GM19193 (cell line): ENCODE data around the gene ZYG11A.

Source experiments
- POLR2A ChIP-seq: IDR thresholded peaks from 4 replicates; pipeline ENCODE4 v1.6.1; 2011; ENCODE audit not compliant: insufficient read depth, insufficient read length; ENCODE audit errors: extremely low read depth

The ZYG11A gene

GRCh38 chr1:52842643-52843310 lies at the start of gene ZYG11A:
Gene ZYG11A, plus strand, starts transcription at chr1:52842760. Its CDS starts 124 bp downstream, at chr1:52842884.
- TF ChIP-seq POLR2A = peak; percentile 66

DNA sequence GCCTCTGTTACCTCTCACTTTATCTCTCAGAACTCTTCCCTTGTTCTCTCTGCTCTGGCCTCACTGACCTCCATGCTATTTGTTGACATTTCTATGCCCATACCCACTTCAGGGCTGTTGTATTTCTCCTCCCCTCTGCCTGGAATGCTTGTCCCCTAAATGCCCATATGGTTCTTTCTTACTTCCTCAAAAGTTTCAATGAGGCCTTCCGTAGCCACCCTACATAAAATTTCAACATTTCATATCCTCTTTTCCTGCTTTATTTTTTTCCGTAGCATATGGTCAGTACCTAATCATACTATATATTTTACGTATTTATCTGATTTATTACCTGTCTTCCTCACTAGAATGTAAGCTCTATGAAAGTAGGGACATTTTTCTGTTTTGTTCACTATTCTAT lies 47.1 kb upstream of the ZYG11A start:
- no peak for TF ChIP-seq POLR2A

DNA sequence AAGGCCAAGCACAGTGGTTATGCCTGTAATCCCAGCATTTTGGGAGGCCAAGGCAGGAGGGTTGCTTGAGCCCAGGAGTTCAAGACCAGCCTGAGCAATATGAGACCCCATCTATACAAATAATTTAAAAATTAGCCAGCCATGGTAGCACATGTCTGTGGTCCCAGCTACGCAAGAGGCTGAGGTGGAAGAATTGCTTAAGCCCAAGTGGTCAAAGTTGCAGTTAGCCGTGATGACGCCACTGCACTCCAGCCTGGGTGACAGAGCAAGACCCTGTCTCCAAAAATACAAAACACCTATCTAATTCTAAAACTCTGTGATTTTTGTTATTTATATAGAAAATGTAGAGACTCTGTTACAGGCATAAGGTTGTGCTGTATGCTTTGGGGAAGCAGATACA lies 44.2 kb upstream of the ZYG11A start:
- TF ChIP-seq POLR2A = no peak

- no peak for TF ChIP-seq POLR2A
Observed at GRCh38 chr1:52801011-52801410, 41.5 kb upstream of the ZYG11A start.

- no peak for TF ChIP-seq POLR2A
Observed at GRCh38 chr1:52814465-52814864, 28.1 kb upstream of the ZYG11A start.

DNA sequence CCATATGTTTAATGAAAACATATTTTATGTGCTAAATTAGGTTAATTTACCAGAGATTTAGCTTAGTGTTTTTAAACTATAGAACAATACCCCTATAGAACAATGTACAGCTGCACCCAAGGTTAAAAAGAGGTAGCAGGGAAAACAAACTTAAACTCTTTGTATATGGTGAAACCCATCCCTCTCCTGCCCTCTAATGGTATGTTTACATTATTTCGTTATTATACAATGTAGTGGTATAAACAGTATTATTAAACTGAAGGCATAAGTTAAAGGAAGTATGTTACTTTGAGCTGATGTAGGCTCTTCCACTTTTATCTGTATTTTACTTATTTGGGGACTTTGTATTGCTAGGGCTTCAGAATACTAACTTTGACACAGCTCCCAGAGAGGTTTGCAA lies 16.7 kb upstream of the ZYG11A start:
- TF ChIP-seq POLR2A = no peak

GRCh38 chr1:52834798-52835197 lies 7.8 kb upstream of the ZYG11A start:
- no peak for TF ChIP-seq POLR2A

DNA sequence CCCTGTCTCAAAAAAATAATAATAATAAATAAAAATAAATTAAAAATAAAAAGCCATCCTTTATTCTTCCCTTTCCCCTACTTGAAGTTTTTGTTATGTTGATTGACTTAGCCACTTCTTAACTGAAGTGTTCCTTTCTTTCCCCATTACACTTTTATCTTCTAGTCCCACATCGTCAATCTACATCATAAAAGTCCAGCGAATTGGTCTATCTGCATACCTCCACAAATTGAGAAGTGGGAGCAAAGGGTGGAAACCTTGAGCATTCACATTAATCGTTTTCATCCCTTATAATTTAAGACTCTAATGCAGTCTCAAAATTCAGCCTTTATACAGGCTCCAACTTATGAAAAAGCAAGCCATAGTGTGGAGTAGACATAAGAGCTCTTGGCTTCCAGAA lies 6.5 kb upstream of the ZYG11A start:
- TF ChIP-seq POLR2A = no peak

- TF ChIP-seq POLR2A = no peak
Observed at GRCh38 chr1:52848423-52848822, 5.9 kb downstream of the ZYG11A start.

DNA sequence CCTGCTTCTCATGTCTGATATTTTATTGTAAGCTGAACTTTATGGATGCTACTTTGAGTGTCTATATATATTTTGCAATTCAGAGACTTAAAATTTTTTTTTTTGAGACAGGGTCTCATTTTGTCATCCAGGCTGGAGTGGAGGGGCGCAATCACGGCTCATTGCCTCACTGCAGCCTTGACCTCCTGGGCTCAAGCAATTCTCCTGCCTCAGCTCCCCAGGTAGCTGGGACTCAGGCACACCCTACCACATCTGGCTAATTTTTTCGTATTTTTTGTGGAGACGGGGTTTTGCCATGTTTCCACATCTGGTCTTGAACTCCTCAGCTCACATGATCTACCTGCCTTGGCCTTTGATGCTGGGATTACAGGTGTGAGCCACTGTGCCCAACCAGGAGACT lies 8.4 kb downstream of the ZYG11A start:
- no peak for TF ChIP-seq POLR2A

DNA sequence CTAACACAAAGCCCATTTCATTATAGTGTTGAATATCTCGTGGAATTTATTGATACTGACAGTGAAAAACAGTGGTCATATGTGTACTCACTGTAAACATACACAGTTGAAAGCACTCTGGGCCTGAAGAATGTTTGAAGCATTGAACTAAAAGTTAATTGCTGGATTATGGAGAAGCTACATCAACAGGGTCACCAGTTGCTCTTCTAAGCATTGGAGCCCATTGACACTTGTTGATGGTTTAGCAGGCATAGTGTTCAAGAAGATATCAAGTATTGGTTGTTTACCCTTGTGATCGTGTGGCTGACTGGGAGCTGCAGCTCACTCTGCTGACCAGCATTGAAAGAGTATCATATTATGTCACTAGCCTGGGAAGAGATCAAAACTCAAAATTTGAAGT lies 10.3 kb downstream of the ZYG11A start:
- no peak for TF ChIP-seq POLR2A

- no peak for TF ChIP-seq POLR2A
Observed at GRCh38 chr1:52855584-52855983, 13.0 kb downstream of the ZYG11A start.

GRCh38 chr1:52856026-52856425 lies 13.5 kb downstream of the ZYG11A start:
- no peak for TF ChIP-seq POLR2A

DNA sequence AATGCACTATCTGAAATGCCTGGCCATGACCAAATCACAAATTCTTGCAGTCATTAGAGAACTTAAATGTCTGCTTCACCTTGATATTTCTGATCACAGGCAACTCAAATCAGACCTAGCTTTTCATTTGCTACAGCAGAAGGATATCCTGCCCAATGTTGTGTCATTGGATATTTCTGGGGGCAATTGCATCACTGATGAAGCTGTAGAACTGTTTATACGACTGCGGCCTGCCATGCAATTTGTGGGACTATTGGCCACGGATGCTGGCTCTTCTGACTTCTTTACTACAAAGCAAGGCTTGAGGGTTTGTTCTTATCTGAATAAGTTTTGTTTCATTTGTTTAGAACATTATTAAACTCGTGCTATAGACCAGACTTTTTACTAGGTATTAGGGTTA lies 14.9 kb downstream of the ZYG11A start:
- TF ChIP-seq POLR2A = no peak

- no peak for TF ChIP-seq POLR2A
Observed at GRCh38 chr1:52862666-52863458, 20.3 kb downstream of the ZYG11A start.
